ENCODE results near the gene CPT1B. TPM values are rescaled to one million over a fixed set of nuclear protein-coding genes. Genes with fewer than 3 reads are reported as not detected.

The CPT1B gene
- total RNA-seq, 2 experiments from 2014 or later, result 59.1 to 68.3 TPM

DNA sequence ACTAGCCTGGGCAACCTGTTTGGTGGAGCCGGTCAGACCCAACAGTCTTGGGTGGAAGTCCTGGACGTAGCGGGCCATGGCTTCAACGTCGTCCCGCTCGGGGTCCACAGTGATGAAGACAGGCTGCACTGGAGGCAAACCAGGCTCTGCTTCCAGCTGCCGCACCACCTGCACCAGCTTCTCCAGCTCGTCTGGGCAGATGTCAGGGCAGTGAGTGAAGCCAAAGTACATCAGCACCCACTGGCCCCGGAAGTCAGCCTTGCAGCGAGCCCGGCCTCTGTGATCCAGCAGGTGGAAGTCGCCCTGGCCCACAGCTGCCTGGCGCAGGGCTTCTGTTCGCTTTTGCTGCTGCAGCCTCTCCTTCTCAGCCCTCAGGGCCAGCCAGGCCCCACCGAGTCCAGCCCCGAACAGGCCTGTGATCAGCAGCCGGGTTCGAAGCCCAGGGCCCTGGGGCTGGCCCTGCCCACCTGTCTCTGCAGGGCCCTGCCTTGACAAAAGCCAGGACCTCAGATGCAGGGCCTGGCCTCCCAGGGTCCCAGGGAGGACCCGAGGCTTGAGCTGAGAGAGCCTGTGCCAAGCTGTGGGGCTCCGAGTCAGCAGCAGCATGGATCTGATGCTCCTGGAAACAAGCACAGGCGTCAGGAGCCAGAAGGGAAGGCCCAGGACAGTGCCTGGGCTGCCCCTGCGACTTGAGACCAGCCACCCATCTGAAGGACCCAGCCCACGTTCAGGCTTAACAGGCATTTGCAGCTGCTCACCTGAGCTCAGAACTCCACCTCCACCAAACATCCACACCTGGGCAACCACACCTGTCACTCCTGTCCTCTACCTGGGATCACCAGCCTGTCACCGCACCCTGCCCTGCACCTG lies 54.2 kb downstream of the CPT1B start:
- DNase-seq (peak in 2 of 14 experiments; percentile 26 to 47), ATAC-seq (ENCODE audit: poor library complexity) (no peak)
- peaks cover 40% of the 10 kb centered on the region for H3K36me3 ChIP-seq (ENCODE audit: insufficient read depth, low read length)
- peak overlapping the region; percentile 70 for H3K4me3 ChIP-seq (ENCODE audit: low read length)
- H3K27me3 Mint-ChIP-seq, result no peaks in the 10 kb centered on the region
- H3K9me3 Mint-ChIP-seq, result no peaks in the 10 kb centered on the region
- H3K4me3 Mint-ChIP-seq, result peak overlapping the region; percentile 91
- intact Hi-C loops (cut with DNase I, micrococcal nuclease), result loop anchor here in 1 of 2 experiments (2.0 kb wide), 1 partner anchor 15 kb away; the partner anchor contains the start of gene NCAPH2
- CTCF ChIA-PET, result interaction anchor here (5.2 kb wide), 1 partner anchor 40 kb away, joined by 70 read pairs; the partner anchor contains the start of gene SYCE3
- POLR2A ChIA-PET, result interaction anchor here (1.7 to 6.7 kb wide), 7 partner anchors 14 to 97 kb away, joined by 7 to 258 read pairs (median 71); partner anchors contain the start of genes KLHDC7B, LMF2, NCAPH2 and SYCE3
- TF ChIP-seq CTCF (IDR thresholded peaks at IDR 0.05), result no peak
- H3K27ac Mint-ChIP-seq, result peak overlapping the region; percentile 89
- H3K27ac ChIP-seq (ENCODE audit: low read depth in 1 of 2, low read length in 2 of 2), result no peak overlapping the region
- H3K4me1 ChIP-seq (ENCODE audit: insufficient read depth, low read length), result peaks cover 44% of the 10 kb centered on the region
- H3K9me3 ChIP-seq (ENCODE audit: control insufficient read depth in 1 of 2, insufficient read depth in 1 of 2, low read length in 2 of 2), result no peaks in the 10 kb centered on the region
- peaks cover 28% of the 10 kb centered on the region for H3K4me1 Mint-ChIP-seq (ENCODE audit: low read depth)
- H3K27me3 ChIP-seq (ENCODE audit: control insufficient read depth in 1 of 2, insufficient read depth in 2 of 2, low read length in 2 of 2), result no peaks in the 10 kb centered on the region
- peaks cover 45% of the 10 kb centered on the region for H3K36me3 Mint-ChIP-seq (ENCODE audit: low read depth)

- ATAC-seq (ENCODE audit: poor library complexity) (no peak), DNase-seq (no peak)
- Mint-ChIP-seq H3K27ac (peak overlapping the region; percentile 24), H3K9me3 (no peaks in the 10 kb centered on the region), H3K4me1 (ENCODE audit: low read depth) (peaks cover 25% of the 10 kb centered on the region), H3K27me3 (no peaks in the 10 kb centered on the region), H3K36me3 (ENCODE audit: low read depth) (peaks cover 50% of the 10 kb centered on the region), H3K4me3 (peak overlapping the region; percentile 91)
- POLR2A ChIA-PET, result interaction anchor here (1.0 to 3.2 kb wide), 2 partner anchors 15 to 16 kb away, joined by 5 to 250 read pairs; partner anchors contain the start of genes LMF2 and NCAPH2
- Histone ChIP-seq H3K27me3 (ENCODE audit: control insufficient read depth in 1 of 2, insufficient read depth in 2 of 2, low read length in 2 of 2) (no peaks in the 10 kb centered on the region), H3K4me3 (ENCODE audit: low read length) (no peak overlapping the region), H3K36me3 (ENCODE audit: insufficient read depth, low read length) (peaks cover 46% of the 10 kb centered on the region), H3K9me3 (ENCODE audit: control insufficient read depth in 1 of 2, insufficient read depth in 1 of 2, low read length in 2 of 2) (no peaks in the 10 kb centered on the region), H3K27ac (ENCODE audit: low read depth in 1 of 2, low read length in 2 of 2) (no peak overlapping the region), H3K4me1 (ENCODE audit: insufficient read depth, low read length) (peaks cover 38% of the 10 kb centered on the region)
- TF ChIP-seq CTCF (IDR thresholded peaks at IDR 0.05), result no peak
- CTCF ChIA-PET, result no interaction called here
- intact Hi-C loops (cut with DNase I, micrococcal nuclease), result no loop called here
These were observed 54.8 kb downstream of the CPT1B start for GRCh38 chr22:50523458-50523805.

GRCh38 chr22:50522806-50523438 lies 55.3 kb downstream of the CPT1B start:
- Histone ChIP-seq H3K4me3 (ENCODE audit: low read length) (no peak overlapping the region), H3K9me3 (ENCODE audit: control insufficient read depth in 1 of 2, insufficient read depth in 1 of 2, low read length in 2 of 2) (no peaks in the 10 kb centered on the region), H3K4me1 (ENCODE audit: insufficient read depth, low read length) (peaks cover 33% of the 10 kb centered on the region), H3K36me3 (ENCODE audit: insufficient read depth, low read length) (peaks cover 51% of the 10 kb centered on the region), H3K27me3 (ENCODE audit: control insufficient read depth in 1 of 2, insufficient read depth in 2 of 2, low read length in 2 of 2) (no peaks in the 10 kb centered on the region), H3K27ac (ENCODE audit: low read depth in 1 of 2, low read length in 2 of 2) (no peak overlapping the region)
- Mint-ChIP-seq H3K36me3 (ENCODE audit: low read depth) (peaks cover 55% of the 10 kb centered on the region), H3K27ac (peak overlapping the region; percentile 24), H3K9me3 (no peaks in the 10 kb centered on the region), H3K4me1 (ENCODE audit: low read depth) (peaks cover 21% of the 10 kb centered on the region), H3K4me3 (peak overlapping the region; percentile 51), H3K27me3 (no peaks in the 10 kb centered on the region)
- TF ChIP-seq CTCF (IDR thresholded peaks at IDR 0.05), result no peak
- ChIA-PET CTCF (no interaction called here), POLR2A (interaction anchor here (1.0 kb wide), 1 partner anchor 15 kb away, joined by 5 read pairs; the partner anchor contains the start of gene LMF2)
- peak in 1 of 14 experiments; percentile 35 for DNase-seq
- ATAC-seq (ENCODE audit: poor library complexity), result no peak
- intact Hi-C loops (cut with DNase I, micrococcal nuclease), result no loop called here

All from CD4-positive, alpha-beta T cell (primary cell).